ENCODE results near the gene RAD51D.

DNA sequence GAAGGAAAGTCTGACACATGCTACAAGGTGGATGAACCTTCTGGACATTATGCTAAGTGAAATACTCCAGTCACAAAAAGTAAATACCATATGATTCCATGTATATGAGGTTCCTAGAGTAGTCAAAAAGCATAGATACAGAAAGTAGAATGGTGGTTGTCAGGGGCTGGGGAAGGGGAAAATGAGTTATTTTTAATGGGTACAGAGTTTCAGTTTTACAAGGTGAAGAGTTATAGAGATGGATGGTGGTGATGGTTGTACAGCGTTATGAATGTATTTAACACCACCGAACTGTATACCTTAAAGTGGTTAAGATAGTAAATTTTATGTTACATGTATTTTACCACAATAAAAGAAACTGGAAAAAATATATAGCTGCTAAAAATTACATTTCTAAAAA, 17.9 kb downstream of the RAD51D start:
- TF ChIP-seq ESRRA (IDR thresholded peaks at IDR 0.05; ENCODE audit: borderline replicate concordance, low read length) (no peak), REST (IDR thresholded peaks at IDR 0.05) (no peak), POLR2A (IDR thresholded peaks at IDR 0.05; ENCODE audit: low read length) (no peak), EP300 (IDR thresholded peaks at IDR 0.05) (no peak), KDM1A (IDR thresholded peaks at IDR 0.05; ENCODE audit: low read depth) (no peak), RAD21 (conservative IDR thresholded peaks at IDR 0.05 in 1 of 2, IDR thresholded peaks at IDR 0.05 in 1 of 2) (no peak), JUNB (IDR thresholded peaks at IDR 0.05) (no peak), CTCF (IDR thresholded peaks at IDR 0.05) (no peak), HDAC2 (IDR thresholded peaks at IDR 0.05) (no peak), FOSB (CRISPR knock-in tag; IDR thresholded peaks at IDR 0.05) (no peak), USF2 (IDR thresholded peaks at IDR 0.05) (no peak)
